COLO829 (cell line): ENCODE measurements around the gene TCF3.
"Not testable (repeated sequence)": the region's sequence is repeated elsewhere in the genome, so short reads cannot be mapped to it uniquely, and the experiment has no call there.

Source experiments
- DNase-seq: peaks from one replicate; pipeline ENCODE4 v3.0.0; 2012; ENCODE audit warnings: low spot score

Gene TCF3

GRCh38 chr19:1672769-1673644 lies 20.6 kb upstream of the TCF3 start:
- no peak for DNase-seq

- no peak for DNase-seq
These were observed 19.8 kb upstream of the TCF3 start for GRCh38 chr19:1672038-1672768.

DNA sequence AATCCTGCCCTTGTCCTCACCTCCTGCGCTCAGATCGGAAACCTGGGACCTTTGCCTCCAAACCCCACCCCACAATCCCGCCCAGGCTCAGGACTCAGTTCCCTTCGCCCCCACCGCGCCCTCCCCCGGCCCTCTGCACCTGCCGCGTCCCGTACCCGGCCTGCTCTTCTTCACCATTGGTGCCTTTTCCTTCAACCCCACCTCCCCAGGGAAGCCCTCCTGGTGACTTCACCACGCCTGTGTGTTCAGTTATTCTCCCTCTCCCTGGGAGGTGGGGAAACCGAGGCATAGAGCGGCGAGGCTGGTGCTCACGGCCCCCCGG lies 19.3 kb upstream of the TCF3 start:
- DNase-seq: no peak

DNA sequence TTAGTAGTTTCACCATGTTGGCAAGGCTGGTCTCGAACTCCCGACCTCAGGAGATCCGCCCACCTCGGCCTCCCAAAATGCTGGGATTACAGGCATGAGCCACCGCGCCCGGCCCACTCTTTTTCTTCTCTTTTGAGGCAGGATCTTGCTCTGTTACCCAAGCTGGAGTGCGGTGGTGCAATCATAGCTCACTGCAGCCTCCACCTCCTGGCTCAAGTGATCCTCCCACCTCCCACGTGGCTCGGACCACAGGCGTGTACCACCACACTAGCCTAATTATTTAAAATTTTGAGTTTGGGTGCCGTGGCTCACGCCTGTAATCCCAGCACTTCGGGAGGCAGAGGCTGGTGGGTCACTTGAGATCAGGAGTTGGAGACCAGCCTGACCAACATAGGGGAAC lies 18.3 kb upstream of the TCF3 start:
- not testable (repeated sequence) for DNase-seq

GRCh38 chr19:1668486-1669270 lies 16.3 kb upstream of the TCF3 start:
- DNase-seq: no peak

DNA sequence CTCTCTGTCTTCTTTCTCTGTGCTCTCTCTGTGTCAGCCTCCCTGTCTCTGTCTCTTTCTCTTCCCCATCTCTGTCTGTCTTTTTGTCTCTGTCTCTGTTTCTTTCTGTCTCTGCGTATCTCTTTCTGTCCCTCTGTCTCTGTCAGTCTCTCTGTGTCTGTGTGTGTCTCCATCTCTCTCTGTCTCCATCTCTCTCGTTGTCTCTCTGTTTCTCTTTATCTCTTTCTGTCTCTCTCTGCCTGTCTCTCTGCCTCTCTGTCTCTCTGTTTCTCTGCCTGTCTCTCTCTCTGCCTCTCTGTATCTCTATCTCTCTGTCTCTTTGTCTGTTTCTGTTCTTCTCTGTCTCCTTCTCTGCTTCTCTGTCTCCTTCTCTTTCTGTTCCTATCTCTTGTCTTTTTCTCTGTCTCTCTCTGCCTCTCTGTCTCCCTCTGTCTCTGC lies 15.7 kb upstream of the TCF3 start:
- no peak for DNase-seq

DNA sequence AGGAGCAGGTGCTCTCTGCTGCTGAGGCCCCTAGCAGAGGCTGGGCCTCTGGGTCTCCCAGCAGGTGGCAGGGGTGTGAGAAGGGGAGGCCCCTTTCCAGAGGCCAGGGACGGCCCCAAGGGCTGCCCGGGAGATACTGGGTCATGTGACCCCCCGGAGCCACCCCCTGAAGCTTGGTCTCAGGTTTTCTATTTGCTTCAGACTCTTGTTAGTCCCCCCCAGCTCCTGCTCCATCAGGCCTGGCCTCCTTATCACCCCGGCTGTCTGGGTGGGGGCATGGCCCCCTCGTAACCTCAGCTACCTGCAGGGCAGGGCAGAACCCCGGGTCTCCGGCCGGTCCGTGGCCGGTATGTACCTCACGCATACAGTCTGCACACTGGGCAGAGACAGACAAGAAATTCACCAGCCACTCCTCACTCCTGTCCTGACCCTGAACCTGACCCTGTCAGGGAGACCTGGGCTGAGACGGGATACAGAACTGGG lies 13.2 kb upstream of the TCF3 start:
- no peak for DNase-seq

DNA sequence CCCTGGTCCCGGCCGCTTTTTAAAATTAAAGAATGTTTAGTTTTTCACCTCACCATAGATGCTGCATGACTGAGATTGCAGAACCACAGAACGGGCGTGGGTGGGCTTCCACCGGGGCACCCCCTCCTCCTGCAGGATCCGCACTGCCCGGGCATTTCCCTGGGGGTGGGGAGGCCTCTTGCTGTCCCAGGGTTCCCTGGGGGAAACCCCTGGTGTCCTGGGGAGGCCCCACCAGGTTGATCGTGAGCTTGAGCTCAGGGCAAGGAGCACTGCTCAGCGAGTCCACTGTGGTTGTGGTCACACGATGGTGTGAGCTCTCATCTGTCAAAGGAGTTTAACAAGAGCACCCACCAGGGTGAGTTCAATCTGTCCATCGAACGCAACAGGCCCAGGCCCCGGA lies 11.4 kb upstream of the TCF3 start:
- DNase-seq: no peak

- DNase-seq: not testable (repeated sequence)
These were observed 10.8 kb upstream of the TCF3 start for GRCh38 chr19:1663227-1663626.

GRCh38 chr19:1661995-1662394 lies 9.6 kb upstream of the TCF3 start:
- DNase-seq: no peak

DNA sequence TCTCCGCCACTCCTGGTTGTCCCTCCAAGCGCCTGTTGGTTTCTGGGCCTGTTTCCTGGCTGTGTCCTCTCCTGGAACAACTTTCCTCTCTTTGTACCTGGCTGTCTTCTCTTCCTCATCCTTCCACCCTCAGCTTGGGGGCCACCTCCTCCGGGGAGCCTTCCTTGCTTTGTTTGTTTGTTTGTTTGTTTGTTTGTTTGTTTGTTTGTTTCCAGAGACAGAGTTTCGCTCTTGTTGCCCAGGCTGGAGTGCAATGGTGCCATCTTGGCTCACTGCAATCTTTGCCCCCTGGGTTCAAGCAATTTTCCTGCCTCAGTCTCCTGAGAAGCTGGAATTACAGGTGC lies 6.6 kb upstream of the TCF3 start:
- DNase-seq: no peak

- no peak for DNase-seq
These were observed 6.0 kb upstream of the TCF3 start for GRCh38 chr19:1658150-1659083.

GRCh38 chr19:1657746-1658145 lies 5.3 kb upstream of the TCF3 start:
- DNase-seq: no peak

- no peak for DNase-seq
These were observed 4.6 kb upstream of the TCF3 start for GRCh38 chr19:1656988-1657536.

DNA sequence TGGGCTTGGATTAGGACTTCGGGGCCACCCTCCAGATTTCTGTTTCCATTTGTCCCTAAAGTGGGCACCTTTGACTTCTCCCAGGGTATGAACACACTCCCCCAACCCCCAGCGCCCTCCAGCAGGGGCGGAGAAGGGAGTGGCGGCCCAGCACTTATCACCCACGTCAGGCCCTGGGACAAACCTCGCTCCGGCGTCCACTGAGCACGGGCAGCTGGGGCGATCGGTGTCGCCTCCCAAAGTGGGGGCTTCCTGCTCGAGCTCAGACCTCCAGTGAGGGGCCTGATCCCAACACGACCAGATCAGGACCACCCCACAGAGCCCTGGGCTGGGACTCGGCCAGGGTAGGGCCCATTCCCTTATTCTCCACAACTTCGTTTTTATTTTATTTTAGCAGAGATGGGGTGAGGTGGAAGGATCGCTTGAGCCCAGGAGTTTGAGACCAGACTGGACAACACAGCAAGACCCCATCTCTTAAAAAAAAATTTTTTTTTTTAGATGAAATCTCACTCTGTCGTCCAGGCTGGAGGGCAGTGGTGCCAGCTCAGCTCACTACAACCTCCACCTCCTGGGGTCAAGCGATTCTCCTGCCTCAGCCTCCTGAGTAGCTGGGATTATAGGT lies 3.7 kb upstream of the TCF3 start:
- no peak for DNase-seq

DNA sequence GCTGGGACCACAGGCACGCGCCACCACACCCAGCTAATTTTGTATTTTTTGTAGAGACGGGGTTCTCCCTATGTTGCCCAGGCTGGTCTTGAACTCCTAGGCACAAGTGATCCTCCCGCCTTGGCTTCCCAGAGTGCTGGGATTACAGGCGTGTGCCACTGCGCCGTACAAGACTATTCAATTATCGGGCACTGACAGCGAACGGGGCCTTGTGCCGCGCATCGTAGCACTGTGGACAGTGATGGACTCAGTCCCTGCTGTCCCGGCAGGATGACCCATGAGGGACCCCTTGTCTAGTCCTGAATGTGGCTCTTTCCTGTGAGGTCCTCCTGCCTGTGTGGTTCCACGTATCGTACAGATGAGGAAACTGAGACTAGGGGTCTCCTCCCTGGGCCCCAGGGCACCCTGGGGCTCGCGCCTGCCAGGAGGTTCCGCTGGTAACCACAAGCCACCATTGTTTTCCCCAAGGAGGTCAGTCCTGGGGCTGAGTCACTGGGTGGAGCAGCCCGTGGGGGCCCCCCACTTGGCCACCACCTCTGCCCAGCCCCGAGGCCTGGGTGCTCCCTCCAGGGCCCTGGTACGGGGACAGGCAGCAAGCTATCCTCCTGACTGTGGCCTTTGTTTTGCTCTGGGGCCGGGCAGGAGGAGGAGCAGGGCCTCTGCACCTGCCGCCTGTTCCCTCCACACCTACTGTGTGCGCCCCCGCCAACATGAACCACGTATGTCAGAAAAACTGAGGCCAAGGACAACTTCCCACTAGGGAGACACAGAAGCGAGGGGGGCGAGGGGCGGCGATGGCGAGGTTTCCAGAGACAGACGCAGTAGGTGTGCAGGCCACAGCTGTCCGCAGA lies 2.9 kb upstream of the TCF3 start:
- no peak for DNase-seq

DNA sequence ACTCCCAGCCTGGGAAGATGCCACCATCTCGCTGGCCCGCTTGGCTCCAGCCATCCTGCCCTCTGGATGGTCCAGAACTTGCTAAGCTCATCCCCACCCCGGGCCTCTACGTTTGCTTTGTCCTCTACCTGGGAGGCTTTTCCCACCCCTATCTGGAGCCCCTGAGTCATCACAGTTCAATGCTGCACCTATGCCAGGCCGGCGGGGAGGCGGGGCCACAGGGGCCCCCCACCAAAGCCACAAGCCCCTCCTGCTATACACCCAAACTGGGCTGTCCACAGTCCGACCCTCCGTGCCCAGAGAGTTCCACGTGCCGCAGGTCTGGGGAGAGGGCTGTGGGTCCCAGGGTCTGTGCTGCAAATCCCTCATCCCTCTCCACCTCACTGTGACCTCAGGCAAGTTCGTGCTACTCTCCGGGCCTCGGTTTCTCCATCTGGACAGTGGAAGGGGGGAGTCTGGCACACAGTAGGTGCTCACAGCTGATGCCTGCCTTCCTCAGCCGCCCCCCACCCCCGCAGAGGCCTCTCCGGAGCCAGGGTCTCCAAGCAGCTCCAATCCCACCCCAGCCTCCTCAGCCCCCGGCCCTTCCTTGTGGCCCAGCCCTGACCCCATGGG lies 1.9 kb upstream of the TCF3 start:
- DNase-seq: no peak

DNA sequence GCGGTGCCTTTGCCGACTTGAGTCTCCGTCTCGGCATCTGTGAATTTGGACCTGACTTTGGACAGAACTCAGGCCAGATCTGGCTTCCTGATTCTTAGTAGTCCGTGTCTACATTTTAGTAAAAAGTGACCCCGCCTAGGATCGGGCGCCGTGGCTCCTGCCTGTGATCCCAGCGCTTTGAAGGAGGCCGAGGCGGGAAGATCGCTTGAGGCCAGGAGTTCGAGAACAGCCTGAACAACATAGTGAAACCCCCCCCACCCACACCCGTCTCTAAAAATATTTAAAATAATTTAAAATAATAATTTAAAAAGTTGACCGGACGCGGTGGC lies 849 bp upstream of the TCF3 start:
- no peak for DNase-seq

- DNase-seq: no peak
These were observed 685 bp downstream of the TCF3 start for GRCh38 chr19:1651568-1652291.
